Measurements from ENCODE around the gene DDX27. TPM values are rescaled to one million over a fixed set of nuclear protein-coding genes. Genes with fewer than 3 reads are reported as not detected.
A peak's percentile ranks its signal among the peaks of the same experiment; 100 is the strongest.

The DDX27 gene
- total and polyA plus RNA-seq, 2 of the 13 experiments (the other 11 are each of a cell fraction or from before 2014, with no cell fraction given): 42.6 to 72.8 TPM

DNA sequence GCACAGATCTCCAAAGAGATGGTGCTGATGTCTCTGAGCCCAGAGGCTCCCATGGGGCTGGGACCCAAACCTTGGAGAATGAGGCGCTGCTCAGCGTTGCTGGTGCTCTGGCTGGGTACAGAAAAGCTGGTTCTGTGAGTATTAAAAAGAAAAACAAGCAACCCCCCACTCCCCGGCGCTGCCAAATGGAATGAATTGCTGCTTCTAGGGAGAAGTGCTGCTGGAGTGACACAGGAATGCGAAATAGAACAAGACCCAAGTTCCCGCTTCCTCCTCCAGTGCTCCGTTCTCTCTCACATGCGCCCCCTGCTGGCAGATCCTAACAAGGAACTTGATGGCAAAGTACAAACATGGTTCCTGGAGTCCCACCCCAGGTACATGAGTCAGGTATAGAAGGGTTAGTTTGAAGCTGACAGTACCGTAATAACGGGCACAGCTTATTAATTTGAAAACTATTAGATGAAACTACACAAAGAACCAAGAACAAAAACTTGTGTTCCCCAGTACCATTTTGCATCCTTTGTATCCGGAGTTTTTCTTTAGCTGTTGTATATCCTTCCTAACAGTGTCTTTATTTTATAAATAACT lies 2.1 kb upstream of the DDX27 start (continued):
- TF ChIP-seq, protein P1, sequence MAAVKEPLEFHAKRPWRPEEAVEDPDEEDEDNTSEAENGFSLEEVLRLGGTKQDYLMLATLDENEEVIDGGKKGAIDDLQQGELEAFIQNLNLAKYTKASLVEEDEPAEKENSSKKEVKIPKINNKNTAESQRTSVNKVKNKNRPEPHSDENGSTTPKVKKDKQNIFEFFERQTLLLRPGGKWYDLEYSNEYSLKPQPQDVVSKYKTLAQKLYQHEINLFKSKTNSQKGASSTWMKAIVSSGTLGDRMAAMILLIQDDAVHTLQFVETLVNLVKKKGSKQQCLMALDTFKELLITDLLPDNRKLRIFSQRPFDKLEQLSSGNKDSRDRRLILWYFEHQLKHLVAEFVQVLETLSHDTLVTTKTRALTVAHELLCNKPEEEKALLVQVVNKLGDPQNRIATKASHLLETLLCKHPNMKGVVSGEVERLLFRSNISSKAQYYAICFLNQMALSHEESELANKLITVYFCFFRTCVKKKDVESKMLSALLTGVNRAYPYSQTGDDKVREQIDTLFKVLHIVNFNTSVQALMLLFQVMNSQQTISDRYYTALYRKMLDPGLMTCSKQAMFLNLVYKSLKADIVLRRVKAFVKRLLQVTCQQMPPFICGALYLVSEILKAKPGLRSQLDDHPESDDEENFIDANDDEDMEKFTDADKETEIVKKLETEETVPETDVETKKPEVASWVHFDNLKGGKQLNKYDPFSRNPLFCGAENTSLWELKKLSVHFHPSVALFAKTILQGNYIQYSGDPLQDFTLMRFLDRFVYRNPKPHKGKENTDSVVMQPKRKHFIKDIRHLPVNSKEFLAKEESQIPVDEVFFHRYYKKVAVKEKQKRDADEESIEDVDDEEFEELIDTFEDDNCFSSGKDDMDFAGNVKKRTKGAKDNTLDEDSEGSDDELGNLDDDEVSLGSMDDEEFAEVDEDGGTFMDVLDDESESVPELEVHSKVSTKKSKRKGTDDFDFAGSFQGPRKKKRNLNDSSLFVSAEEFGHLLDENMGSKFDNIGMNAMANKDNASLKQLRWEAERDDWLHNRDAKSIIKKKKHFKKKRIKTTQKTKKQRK (IDR thresholded peaks at IDR 0.05; ENCODE audit: low read length): no peak
- TF ChIP-seq ETV6 (CRISPR knock-in tag; conservative IDR thresholded peaks at IDR 0.05) (no peak), SCMH1 (CRISPR knock-in tag; IDR thresholded peaks at IDR 0.05; ENCODE audit: borderline replicate concordance) (no peak), ASH2L (IDR thresholded peaks at IDR 0.05; ENCODE audit: insufficient read length, low read depth, low read length) (peak; percentile 68), NCOA1 (CRISPR knock-in tag; IDR thresholded peaks at IDR 0.05) (no peak), ZNF784 (CRISPR knock-in tag; IDR thresholded peaks at IDR 0.05; ENCODE audit: borderline replicate concordance) (0 out of 2 replicates have a peak, but pooled peaks have one; percentile 46), GPBP1L1 (CRISPR knock-in tag; IDR thresholded peaks at IDR 0.05) (no peak), ZNF335 (CRISPR knock-in tag; IDR thresholded peaks at IDR 0.05) (peak; percentile 67; the same call in 1 of the 2 replicates), NFE2 (CRISPR knock-in tag; IDR thresholded peaks at IDR 0.05) (no peak), ZNF790 (CRISPR knock-in tag; IDR thresholded peaks at IDR 0.05; ENCODE audit: borderline replicate concordance) (no peak), ZNF503 (CRISPR knock-in tag; IDR thresholded peaks at IDR 0.05) (no peak), MAFK (conservative IDR thresholded peaks at IDR 0.05 in 1 of 2, IDR thresholded peaks at IDR 0.05 in 1 of 2; ENCODE audit: low read length in 2 of 2) (no peak), FOXA3 (CRISPR knock-in tag; IDR thresholded peaks at IDR 0.05) (peak; percentile 62), KMT2A (CRISPR knock-in tag; IDR thresholded peaks at IDR 0.05) (peak; percentile 82; the same call in 1 of the 2 replicates), ZNF431 (CRISPR knock-in tag; IDR thresholded peaks at IDR 0.05; ENCODE audit: borderline replicate concordance, low read depth) (no peak), DMAP1 (CRISPR knock-in tag; IDR thresholded peaks at IDR 0.05) (0 out of 2 replicates have a peak, but pooled peaks have one; percentile 42)
- TF ChIP-seq, protein P2, sequence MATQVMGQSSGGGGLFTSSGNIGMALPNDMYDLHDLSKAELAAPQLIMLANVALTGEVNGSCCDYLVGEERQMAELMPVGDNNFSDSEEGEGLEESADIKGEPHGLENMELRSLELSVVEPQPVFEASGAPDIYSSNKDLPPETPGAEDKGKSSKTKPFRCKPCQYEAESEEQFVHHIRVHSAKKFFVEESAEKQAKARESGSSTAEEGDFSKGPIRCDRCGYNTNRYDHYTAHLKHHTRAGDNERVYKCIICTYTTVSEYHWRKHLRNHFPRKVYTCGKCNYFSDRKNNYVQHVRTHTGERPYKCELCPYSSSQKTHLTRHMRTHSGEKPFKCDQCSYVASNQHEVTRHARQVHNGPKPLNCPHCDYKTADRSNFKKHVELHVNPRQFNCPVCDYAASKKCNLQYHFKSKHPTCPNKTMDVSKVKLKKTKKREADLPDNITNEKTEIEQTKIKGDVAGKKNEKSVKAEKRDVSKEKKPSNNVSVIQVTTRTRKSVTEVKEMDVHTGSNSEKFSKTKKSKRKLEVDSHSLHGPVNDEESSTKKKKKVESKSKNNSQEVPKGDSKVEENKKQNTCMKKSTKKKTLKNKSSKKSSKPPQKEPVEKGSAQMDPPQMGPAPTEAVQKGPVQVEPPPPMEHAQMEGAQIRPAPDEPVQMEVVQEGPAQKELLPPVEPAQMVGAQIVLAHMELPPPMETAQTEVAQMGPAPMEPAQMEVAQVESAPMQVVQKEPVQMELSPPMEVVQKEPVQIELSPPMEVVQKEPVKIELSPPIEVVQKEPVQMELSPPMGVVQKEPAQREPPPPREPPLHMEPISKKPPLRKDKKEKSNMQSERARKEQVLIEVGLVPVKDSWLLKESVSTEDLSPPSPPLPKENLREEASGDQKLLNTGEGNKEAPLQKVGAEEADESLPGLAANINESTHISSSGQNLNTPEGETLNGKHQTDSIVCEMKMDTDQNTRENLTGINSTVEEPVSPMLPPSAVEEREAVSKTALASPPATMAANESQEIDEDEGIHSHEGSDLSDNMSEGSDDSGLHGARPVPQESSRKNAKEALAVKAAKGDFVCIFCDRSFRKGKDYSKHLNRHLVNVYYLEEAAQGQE (IDR thresholded peaks at IDR 0.05; ENCODE audit: borderline replicate concordance in 1 of 2, low read depth in 1 of 2, low read length in 2 of 2): no peak
